Urothelium cell line (cell line): ENCODE measurements around the gene ACTL9.

Experiments used
- DNase-seq: peaks from one replicate; pipeline ENCODE4 v3.0.0; 2011; ENCODE audit warnings: low spot score, mixed read lengths
- FAIRE-seq: peaks from 2 replicates; lab custom pipeline; 2011; peaks lifted over from hg19 to GRCh38; lab: Jason Lieb, UNC

The ACTL9 gene

GRCh38 chr19:8648240-8648639 is 50.4 kb downstream of the ACTL9 start:
- no peak for DNase-seq
- no peak for FAIRE-seq
